Neuron (in vitro differentiated cells): ENCODE results near the gene CCNJL.

ENCODE experiments used
- H2AFZ ChIP-seq: one replicate; pipeline ENCODE4 v1.6.1; 2013; ENCODE audit warnings: low read depth, mild to moderate bottlenecking, inconsistent platforms, low read length, moderate library complexity
- H3K27me3 ChIP-seq: one replicate; pipeline ENCODE4 v1.6.1; 2013; ENCODE audit warnings: low read length; ENCODE audit not compliant: insufficient read depth
- H3K36me3 ChIP-seq: one replicate; pipeline ENCODE4 v1.6.1; 2013; ENCODE audit warnings: low read length; ENCODE audit not compliant: insufficient read depth
- H3K4me1 ChIP-seq: one replicate; pipeline ENCODE4 v1.6.1; 2013; ENCODE audit warnings: low read length; ENCODE audit not compliant: insufficient read depth
- H3K4me3 ChIP-seq: 2 replicates; pipeline ENCODE4 v1.5.1; 2013; ENCODE audit warnings: mild to moderate bottlenecking, low read length, moderate library complexity
- H3K9me3 ChIP-seq: one replicate; pipeline ENCODE4 v1.6.1; 2013; ENCODE audit warnings: low read length

The CCNJL gene

DNA sequence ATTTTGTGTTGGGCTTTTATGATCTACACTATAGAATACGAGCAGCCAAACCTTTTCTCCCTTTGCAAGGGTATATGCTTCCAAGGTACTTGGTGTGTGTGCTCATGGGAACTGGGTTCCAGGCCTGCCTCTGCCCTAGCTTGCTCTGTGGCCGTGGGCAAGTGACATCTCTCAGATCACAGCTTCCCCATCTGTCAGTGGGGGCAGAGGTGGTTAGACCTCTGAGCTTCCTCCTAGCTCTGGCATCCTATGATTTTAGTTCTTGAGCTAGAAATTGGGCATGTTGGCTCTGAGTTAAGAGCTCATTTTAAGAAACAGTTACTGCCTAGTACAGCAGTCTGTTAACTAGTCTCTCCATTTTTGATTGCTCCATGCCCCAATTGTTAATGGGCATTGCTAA is 12.5 kb upstream of the CCNJL start:
- H3K4me1 ChIP-seq, result no peaks in the 10 kb centered on the region
- H2AFZ ChIP-seq, result no peak overlapping the region
- no peak overlapping the region for H3K4me3 ChIP-seq
- H3K27me3 ChIP-seq, result no peaks in the 10 kb centered on the region
- H3K9me3 ChIP-seq, result no peaks in the 10 kb centered on the region
- no peaks in the 10 kb centered on the region for H3K36me3 ChIP-seq

DNA sequence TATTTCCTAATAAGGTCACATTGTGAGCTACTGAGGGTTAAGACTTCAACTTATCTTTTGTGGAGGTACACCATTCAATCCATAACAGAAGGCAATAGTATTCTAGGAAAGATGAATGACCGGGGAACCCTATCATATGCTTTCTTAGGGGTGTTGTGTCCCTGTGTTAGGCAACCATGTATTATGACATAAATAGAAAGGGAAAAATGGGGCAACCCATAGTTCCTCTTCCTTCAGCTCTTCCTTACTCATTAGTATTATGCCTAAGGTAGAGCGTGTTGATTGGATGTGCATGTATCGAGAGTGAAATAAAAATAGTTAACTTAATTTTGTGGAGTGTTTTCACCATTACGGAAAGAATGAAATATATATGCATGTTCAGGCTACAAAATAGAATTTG is 6.0 kb upstream of the CCNJL start:
- H3K36me3 ChIP-seq, result no peaks in the 10 kb centered on the region
- H3K4me1 ChIP-seq, result no peaks in the 10 kb centered on the region
- H2AFZ ChIP-seq, result no peak overlapping the region
- no peak overlapping the region for H3K4me3 ChIP-seq
- H3K27me3 ChIP-seq, result no peaks in the 10 kb centered on the region
- no peaks in the 10 kb centered on the region for H3K9me3 ChIP-seq

DNA sequence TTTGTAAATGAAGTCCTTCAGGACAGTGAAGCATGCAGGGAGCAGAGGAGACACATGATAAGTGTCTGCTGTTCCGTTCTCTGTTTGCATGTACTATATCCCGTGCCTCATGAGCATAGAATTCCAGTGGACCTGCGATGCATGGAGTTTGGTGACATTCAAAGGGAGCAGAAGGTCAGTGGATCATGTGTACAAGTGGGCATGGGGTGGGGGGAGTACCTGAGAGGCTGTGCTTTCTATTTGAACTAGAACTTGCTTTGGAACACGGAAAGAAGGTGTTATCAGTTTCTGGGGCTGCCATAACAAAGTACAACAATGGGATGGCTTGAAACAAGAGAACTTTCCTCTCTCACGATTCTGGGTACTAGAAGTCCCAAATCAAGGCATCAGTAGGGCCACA is 5.1 kb upstream of the CCNJL start:
- no peaks in the 10 kb centered on the region for H3K27me3 ChIP-seq
- no peaks in the 10 kb centered on the region for H3K36me3 ChIP-seq
- peaks cover 7% of the 10 kb centered on the region for H3K4me1 ChIP-seq
- no peaks in the 10 kb centered on the region for H3K9me3 ChIP-seq
- no peak overlapping the region for H2AFZ ChIP-seq
- H3K4me3 ChIP-seq, result no peak overlapping the region

DNA sequence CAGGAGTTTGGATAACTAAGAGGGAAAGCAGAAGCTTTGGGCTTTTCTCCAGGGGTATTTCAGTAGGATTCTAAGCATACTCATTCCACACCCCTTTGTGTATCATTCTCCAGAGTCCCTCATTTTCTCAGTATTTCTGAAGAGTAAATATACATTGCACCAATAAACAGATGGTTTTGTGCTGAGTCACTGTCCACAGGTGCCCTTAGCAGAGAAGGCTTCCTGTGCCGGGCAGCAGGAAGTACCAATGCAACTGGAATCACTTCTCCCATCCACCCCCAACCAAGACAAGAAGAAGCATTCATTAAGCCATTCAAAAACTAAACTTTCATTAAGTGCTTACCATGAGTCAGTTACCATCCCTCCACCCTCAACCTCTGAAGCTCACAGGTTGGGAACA is 3.6 kb upstream of the CCNJL start:
- Histone ChIP-seq H3K27me3 (no peaks in the 10 kb centered on the region), H3K9me3 (no peaks in the 10 kb centered on the region), H2AFZ (no peak overlapping the region), H3K4me3 (no peak overlapping the region), H3K36me3 (no peaks in the 10 kb centered on the region), H3K4me1 (peaks cover 8% of the 10 kb centered on the region)

DNA sequence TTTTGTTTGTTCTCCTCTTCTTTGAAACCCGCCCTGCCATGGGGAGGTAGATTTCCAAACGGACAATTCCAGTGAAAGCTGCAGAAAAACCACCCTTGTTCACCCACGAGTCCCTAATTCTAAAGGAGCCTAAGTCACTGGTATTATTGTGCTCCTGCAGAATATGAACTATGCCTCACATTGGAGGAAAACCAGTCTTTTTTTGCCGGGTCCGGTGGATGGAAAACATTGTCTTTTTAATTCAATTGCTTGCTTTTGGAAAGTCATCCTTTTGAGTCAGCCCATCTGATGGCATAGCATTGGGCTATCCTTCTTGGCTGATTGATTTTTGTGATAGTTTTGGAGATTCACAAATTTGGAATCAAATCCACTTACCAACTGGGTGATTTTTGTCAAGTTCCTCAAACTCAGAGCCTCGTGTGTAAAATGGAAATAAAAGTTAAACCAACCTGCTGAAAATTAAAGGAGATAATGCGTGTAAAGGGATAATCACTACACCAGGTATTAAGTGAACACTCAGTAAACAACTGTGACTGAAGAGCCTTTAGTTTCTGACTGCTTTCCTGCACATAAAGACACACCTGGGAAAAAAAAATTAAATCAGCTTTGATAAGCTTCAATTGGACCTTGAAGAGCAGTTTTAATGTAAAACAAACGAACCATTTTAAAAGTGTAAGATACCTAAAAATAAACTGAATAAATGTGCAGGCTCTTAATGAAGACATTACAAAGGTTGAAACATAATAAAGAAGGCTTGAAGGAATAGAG is 780 bp upstream of the CCNJL start:
- Histone ChIP-seq H3K27me3 (no peaks in the 10 kb centered on the region), H3K4me1 (peaks cover 12% of the 10 kb centered on the region), H3K36me3 (peaks cover 18% of the 10 kb centered on the region), H3K4me3 (peak overlapping the region; percentile 91), H3K9me3 (no peaks in the 10 kb centered on the region), H2AFZ (peak overlapping the region; percentile 97)

DNA sequence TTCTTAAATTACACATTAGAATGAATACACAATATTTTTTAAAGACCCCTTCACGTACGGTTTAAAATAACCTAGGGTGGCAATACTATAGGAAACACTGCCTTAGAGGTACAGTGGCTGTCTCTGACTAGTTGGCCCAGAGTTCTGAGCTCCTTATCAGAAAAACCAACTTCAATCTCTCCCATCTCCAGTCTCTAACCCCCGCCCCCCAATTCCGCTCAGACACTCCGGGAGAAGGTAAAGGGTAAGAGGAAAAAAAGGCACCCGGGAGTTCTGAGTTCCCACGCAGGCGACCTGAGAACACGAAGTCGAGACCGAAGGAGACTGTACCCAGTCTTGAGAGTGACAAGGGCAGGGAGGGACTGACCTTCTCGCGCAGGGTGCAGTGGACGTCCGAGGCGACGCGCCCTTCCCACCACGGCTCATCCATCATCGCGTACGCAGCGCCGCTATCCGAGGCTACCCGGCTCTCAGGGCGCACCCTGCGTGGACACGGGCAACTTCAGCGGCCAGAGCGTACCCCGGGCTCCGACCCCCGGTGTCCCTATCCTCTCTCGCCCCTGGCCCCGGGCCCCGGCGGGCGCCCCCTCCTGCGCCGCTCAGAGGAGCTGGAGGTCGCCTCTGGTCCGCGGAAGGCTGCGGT is 752 bp downstream of the CCNJL start:
- H3K4me3 ChIP-seq, result peak overlapping the region; percentile 91
- H2AFZ ChIP-seq, result peak overlapping the region; percentile 97
- H3K36me3 ChIP-seq, result peaks cover 32% of the 10 kb centered on the region
- H3K27me3 ChIP-seq, result no peaks in the 10 kb centered on the region
- no peaks in the 10 kb centered on the region for H3K9me3 ChIP-seq
- peaks cover 12% of the 10 kb centered on the region for H3K4me1 ChIP-seq

DNA sequence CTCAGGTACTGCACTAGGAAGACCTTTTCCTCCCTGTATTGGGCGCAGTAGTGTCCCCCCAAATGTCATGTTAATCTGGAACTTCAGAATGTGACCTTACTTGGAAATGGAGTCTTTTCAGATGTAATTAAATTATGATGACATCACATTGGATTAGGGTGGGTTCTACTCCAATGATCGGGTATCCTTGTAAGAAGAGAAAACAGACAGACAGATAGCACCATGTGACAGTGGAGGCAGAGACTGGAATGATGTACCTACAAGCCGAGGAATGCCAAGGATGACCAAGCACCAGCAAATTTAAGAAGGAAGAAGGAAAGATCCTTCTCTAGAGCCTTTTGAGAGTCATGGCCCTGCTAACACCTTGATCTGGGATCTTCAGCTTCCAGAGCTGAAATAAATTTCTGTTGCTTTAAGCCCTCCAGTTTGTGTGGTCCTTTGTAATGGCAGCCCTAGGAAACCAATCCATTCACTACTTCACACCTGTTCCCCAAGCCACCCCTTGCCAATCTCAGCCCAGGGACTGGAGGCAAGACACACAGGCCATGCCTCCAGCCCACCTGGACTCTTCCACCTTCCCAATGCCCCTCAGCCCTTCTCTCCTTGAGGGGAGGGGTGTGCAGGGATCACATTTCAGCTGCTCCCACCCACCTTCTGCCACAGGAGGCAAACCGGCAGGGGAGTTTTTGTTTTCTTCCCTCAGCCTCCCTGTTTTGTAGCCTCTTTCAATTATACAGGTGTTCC is 1.6 kb downstream of the CCNJL start:
- Histone ChIP-seq H3K4me1 (peaks cover 12% of the 10 kb centered on the region), H3K36me3 (peaks cover 36% of the 10 kb centered on the region), H3K9me3 (no peaks in the 10 kb centered on the region), H2AFZ (no peak overlapping the region), H3K4me3 (peak overlapping the region; percentile 91), H3K27me3 (no peaks in the 10 kb centered on the region)

DNA sequence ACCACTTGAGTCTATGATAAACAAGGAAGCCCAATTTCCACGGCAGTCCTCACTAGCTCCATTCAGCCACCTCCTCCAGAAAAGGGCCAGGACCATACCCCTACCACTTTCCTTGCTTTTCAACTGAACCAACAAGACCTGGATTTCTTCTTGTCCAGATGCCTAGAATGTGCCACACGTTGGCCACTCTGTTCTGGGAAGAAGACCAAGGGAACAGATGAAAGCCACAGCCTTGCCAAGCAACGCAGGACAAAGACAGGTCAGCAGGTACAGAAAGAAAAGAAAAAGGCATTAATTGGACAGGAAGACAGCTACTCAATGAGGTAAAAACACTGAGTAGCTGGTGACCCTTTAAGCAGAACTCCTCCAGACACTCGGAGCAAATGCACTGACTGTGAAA is 2.2 kb downstream of the CCNJL start:
- no peaks in the 10 kb centered on the region for H3K27me3 ChIP-seq
- no peaks in the 10 kb centered on the region for H3K9me3 ChIP-seq
- H3K4me3 ChIP-seq, result no peak overlapping the region
- no peak overlapping the region for H2AFZ ChIP-seq
- H3K4me1 ChIP-seq, result peaks cover 12% of the 10 kb centered on the region
- H3K36me3 ChIP-seq, result peaks cover 36% of the 10 kb centered on the region

DNA sequence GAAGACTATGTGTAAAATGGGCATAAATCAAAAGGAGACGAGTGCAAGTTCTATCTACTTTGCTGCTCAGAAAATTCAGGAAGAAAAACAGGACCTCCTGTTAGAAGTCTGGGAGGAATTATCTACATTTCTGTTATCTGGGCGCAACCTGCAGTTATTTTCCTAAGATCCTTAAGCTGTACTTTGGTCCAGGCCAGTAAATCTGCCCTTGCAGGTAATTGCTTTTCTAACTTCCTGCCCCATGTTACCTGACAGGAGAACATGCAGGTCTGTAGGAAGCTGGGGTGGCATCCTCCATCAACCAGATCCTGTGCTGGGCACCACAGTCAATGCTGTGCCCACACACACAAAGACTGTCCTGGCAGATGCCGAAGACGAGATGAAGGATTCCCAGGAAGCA is 5.7 kb downstream of the CCNJL start:
- Histone ChIP-seq H3K4me3 (no peak overlapping the region), H3K9me3 (no peaks in the 10 kb centered on the region), H3K4me1 (peaks cover 5% of the 10 kb centered on the region), H3K36me3 (peaks cover 42% of the 10 kb centered on the region), H3K27me3 (no peaks in the 10 kb centered on the region), H2AFZ (no peak overlapping the region)

DNA sequence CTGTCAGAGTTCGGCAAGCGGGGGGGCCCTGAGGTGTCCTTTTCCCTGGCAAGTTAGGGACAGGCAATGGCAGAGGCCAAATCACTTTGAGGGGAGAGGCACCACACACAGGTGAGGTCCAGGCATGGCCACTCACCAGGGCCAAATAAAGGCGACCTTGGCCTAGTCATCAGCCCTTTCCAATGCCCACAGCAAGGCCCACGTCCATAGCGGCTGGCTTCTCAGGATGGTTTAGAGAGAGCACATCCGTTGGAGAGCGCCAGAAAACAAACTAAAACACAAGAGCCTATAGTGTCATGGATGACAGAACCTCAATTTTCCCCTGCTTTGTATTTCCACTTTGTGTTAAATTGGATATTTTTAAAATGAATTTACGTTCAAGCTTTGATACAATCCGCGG is 7.0 kb downstream of the CCNJL start:
- no peaks in the 10 kb centered on the region for H3K27me3 ChIP-seq
- H3K4me1 ChIP-seq, result no peaks in the 10 kb centered on the region
- H2AFZ ChIP-seq, result no peak overlapping the region
- H3K36me3 ChIP-seq, result peaks cover 42% of the 10 kb centered on the region
- no peaks in the 10 kb centered on the region for H3K9me3 ChIP-seq
- no peak overlapping the region for H3K4me3 ChIP-seq

DNA sequence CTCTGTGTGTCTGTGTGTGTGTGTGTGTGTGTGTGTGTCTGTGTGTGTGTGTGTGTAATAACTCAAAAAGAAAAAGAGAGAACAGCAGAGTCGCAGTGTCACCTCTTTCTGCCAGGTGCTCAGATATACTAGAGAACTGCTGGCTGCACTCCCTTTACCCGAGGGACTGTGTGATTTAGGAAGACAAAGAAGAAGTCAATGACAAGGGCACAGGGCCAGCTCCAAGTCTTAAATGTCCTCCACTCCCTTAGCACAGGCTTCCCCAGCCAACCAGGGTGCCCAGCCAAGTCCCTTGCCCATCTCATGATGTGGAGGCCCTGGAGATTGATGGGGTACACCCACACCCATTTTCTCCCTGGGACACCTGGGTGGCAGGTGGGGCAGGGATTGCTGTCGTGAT is 8.7 kb downstream of the CCNJL start:
- Histone ChIP-seq H2AFZ (no peak overlapping the region), H3K4me3 (no peak overlapping the region), H3K27me3 (no peaks in the 10 kb centered on the region), H3K9me3 (no peaks in the 10 kb centered on the region), H3K36me3 (peaks cover 26% of the 10 kb centered on the region), H3K4me1 (no peaks in the 10 kb centered on the region)

DNA sequence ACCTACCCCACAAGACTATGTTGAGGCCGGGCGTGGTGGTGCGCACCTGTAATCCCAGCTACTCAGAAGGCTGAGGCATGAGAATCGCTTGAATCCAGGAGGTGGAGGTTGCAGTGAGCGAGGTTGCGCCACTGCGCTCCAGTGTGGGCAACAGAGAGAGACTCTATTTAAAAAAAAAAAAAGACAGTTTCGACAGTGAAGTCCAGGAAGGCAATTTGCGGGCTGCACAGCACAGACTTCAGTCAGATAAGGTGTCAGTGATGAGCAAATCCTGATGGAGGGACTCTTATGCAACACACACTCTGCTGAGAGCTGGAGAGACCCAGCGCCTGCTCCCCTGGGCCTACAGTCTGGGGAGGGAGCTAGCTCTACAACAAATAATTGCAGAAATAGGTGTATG is 14.2 kb downstream of the CCNJL start:
- H2AFZ ChIP-seq, result no peak overlapping the region
- no peaks in the 10 kb centered on the region for H3K27me3 ChIP-seq
- H3K36me3 ChIP-seq, result peaks cover 2% of the 10 kb centered on the region
- peaks cover 13% of the 10 kb centered on the region for H3K4me1 ChIP-seq
- no peak overlapping the region for H3K4me3 ChIP-seq
- no peaks in the 10 kb centered on the region for H3K9me3 ChIP-seq

DNA sequence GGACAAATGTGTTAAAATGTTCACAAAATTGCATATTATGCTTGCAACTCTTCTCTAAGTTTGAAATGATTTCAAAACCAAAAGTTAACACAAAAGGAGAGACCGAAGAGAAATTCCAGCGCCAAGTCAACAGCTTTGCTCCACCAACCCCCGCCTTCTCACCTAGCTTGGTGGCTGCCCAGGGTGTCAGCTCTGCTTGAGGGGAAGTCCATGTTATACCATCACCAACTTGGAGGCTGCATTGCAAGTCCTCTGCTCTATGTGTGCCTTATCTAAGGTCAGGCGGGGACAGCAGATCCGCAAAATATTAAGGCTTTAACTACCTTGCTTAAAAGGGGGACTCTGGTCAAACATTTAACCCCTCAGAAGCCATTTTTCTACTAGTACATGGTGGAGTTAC is 14.6 kb downstream of the CCNJL start:
- Histone ChIP-seq H3K9me3 (no peaks in the 10 kb centered on the region), H3K4me1 (peaks cover 13% of the 10 kb centered on the region), H2AFZ (no peak overlapping the region), H3K36me3 (peaks cover 2% of the 10 kb centered on the region), H3K4me3 (no peak overlapping the region), H3K27me3 (no peaks in the 10 kb centered on the region)
